ENCODE measurements around the gene TRIM64C.
"Not testable (repeated sequence)": the region's sequence is repeated elsewhere in the genome, so short reads cannot be mapped to it uniquely, and the experiment has no call there.

Gene TRIM64C, protein sequence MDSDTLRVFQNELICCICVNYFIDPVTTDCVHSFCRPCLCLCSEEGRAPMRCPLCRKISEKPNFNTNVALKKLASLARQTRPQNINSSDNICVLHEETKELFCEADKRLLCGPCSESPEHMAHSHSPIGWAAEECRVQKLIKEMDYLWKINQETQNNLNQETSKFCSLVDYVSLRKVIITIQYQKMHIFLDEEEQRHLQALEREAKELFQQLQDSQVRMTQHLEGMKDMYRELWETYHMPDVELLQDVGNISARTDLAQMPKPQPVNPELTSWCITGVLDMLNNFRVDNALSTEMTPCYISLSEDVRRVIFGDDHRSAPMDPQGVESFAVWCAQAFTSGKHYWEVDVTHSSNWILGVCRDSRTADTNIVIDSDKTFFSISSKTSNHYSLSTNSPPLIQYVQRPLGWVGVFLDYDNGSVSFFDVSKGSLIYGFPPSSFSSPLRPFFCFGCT

DNA sequence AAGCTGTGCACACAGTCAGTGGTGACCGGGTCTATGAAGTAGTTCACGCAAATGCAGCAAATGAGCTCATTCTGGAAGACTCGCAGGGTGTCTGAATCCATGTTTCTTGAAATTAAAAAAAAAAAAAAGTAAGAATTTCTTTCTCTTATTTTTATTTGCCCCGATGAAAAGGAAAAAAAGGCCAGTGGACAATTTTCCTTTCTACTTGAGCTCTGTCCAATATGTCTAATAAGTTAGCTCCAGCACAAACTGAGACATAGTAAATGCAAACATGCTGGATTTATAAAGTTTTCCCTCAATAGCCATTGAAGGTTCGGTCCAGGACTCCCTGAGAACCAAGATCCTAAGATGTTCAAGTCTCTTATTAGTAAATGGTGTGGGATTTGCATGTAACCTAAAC, at the start of gene TRIM64C:
Gene TRIM64C (minus strand): TSS at position 101 of the 400 bp plus-strand sequence. CDS start 0 bp downstream, at position 101.
- not testable (repeated sequence) for FAIRE-seq; DNase-seq (ENCODE audit: insufficient read length, low spot score)

DNA sequence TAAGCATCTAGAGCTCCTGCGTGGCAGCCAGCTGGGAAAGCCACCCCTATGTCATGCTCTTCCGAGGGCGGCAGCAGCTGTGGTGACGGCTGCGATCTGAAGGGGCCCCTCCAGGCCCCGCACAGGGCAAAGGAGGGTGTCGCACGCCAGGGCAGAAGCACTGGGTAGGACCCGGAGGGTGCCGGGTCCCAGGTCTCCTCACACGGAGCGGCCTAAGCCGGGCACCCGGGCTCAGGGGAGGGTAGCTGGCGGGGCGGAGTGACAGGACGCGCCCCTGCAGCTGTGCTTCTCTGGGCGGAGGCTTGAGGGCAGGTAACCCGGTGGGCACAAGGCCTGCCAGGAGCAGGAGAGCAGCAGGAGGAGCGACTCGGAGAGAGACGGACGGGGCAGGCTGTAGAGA, 43.4 kb upstream of the TRIM64C start:
- not testable (repeated sequence) for FAIRE-seq; DNase-seq (ENCODE audit: insufficient read length, low spot score)

DNA sequence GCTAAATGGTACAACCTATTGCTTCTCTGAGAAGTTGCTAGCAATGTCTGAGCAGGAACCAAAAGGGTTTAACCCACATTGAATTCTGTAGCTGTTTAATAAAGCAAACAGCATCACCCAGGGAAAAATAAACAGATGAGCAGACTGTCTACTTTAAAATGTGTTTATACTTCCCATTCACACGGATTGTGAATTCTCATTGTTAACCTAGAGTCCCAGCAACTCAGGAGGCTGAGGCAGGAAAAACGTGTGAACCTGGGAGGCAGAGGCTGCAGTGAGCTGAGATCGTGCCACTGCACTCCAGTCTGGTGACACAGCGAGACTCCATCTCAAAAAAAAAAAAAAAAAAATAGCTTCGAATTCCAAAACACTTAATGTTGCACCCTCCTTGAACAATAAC, 11.0 kb upstream of the TRIM64C start:
- not testable (repeated sequence) for DNase-seq (ENCODE audit: insufficient read length, low spot score); FAIRE-seq

DNA sequence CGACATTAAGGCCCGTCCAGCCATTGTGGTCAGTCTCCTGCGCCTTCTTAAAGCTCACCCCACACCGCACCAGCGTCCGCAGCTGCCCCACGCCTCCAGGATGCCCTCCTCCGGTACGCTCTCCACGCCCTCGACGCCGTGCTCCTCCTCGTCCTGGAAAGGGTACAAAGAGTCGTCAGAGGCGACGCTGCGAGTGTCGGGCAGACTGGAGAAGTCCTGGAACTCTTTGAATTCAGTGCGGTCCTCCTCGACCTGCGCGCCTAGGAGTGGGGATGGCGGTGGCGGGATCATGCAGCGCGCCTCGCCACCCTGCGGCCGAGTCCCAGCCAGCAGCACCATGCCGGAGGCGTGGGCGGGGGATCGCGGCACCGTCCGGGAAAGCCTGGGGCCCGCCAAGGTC, 9.1 kb downstream of the TRIM64C start:
- not testable (repeated sequence) for FAIRE-seq; DNase-seq (ENCODE audit: insufficient read length, low spot score)

DNA sequence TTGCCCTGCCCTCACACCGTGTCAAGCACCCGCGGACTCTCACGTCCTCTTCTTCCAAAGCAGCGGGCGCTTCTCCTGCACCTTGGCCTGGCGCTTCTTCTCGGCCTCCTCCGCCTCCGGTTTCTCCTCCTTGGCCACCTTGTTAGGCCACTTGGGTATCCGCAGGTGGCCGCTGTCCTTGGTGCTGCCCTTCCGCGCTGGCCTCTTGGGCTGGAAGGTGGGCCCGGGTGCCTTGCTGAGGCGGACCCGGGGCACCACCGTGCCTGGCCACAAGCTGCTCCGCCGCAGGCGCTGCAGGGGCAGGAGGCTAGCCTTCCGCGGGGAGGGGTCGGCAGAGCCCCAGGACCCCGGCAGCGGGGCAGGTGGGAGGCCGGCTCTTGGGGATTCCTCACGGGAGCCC, 10.7 kb downstream of the TRIM64C start:
- not testable (repeated sequence) for FAIRE-seq; DNase-seq (ENCODE audit: insufficient read length, low spot score)

DNA sequence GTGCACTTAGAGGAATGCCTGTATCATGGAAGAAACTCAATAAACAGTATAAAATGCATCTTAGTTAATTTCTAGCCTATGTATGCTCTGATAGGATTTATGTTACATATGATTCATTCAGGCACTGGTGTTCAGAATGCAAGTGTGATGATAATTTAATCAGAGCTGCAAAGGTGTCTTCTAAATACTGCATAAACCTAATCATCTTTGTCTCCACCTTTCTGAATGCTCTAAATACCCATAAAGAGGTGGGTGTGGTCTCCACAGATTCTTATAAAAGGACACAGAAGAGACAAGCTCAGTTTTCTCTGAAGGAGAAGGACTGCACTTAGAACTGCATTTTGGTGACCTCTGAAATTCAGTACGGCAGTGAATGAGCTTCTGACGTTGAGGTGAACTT, 30.4 kb downstream of the TRIM64C start, which contains the start of gene TRIM49B:
Gene TRIM49B (plus strand): TSS at position 301 of the 400 bp plus-strand sequence. CDS start 2,777 bp downstream, outside the sequence.
- not testable (repeated sequence) for DNase-seq (ENCODE audit: insufficient read length, low spot score); FAIRE-seq

All from GM19239 (cell line).